ENCODE measurements around the gene CARS1. TPM values are rescaled to one million over a fixed set of nuclear protein-coding genes. Genes with fewer than 3 reads are reported as not detected.
A peak's percentile ranks its signal among the peaks of the same experiment; 100 is the strongest.

Gene CARS1
- total RNA-seq, 1 donor from 2014 or later, result 134 TPM

- H3K27ac Mint-ChIP-seq (ENCODE audit: unreplicated experiment), result no peak overlapping the region
Measured at GRCh38 chr11:3103076-3103475, 45.9 kb upstream of the CARS1 start.

GRCh38 chr11:3102641-3102921 is 45.4 kb upstream of the CARS1 start:
- peaks cover 22% of the 10 kb centered on the region for H3K36me3 Mint-ChIP-seq (ENCODE audit: unreplicated experiment)
- no peak overlapping the region for H3K4me3 Mint-ChIP-seq (ENCODE audit: unreplicated experiment)
- H3K9me3 Mint-ChIP-seq (ENCODE audit: unreplicated experiment), result no peaks in the 10 kb centered on the region
- H3K27me3 Mint-ChIP-seq (ENCODE audit: unreplicated experiment), result no peaks in the 10 kb centered on the region
- no peak overlapping the region for H3K27ac Mint-ChIP-seq (ENCODE audit: unreplicated experiment)
- no peak for TF ChIP-seq CTCF (IDR thresholded peaks at IDR 0.05)
- DNase-seq (ENCODE audit: extremely low spot score, unreplicated experiment), result no peak
- H3K4me1 Mint-ChIP-seq (ENCODE audit: unreplicated experiment), result no peaks in the 10 kb centered on the region

More at GRCh38 chr11:3103076-3103475, 45.9 kb upstream of the CARS1 start:
- Mint-ChIP-seq H3K9me3 (ENCODE audit: unreplicated experiment) (no peaks in the 10 kb centered on the region), H3K27me3 (ENCODE audit: unreplicated experiment) (no peaks in the 10 kb centered on the region), H3K4me3 (ENCODE audit: unreplicated experiment) (no peak overlapping the region), H3K4me1 (ENCODE audit: unreplicated experiment) (no peaks in the 10 kb centered on the region), H3K36me3 (ENCODE audit: unreplicated experiment) (peaks cover 24% of the 10 kb centered on the region)
- DNase-seq (ENCODE audit: extremely low spot score, unreplicated experiment), result no peak
- no peak for TF ChIP-seq CTCF (IDR thresholded peaks at IDR 0.05)

GRCh38 chr11:3101921-3102640 is 44.9 kb upstream of the CARS1 start:
- TF ChIP-seq CTCF (IDR thresholded peaks at IDR 0.05), result no peak
- peaks cover 21% of the 10 kb centered on the region for H3K36me3 Mint-ChIP-seq (ENCODE audit: unreplicated experiment)
- no peaks in the 10 kb centered on the region for H3K4me1 Mint-ChIP-seq (ENCODE audit: unreplicated experiment)
- no peak for DNase-seq (ENCODE audit: extremely low spot score, unreplicated experiment)
- H3K4me3 Mint-ChIP-seq (ENCODE audit: unreplicated experiment), result no peak overlapping the region
- H3K9me3 Mint-ChIP-seq (ENCODE audit: unreplicated experiment), result no peaks in the 10 kb centered on the region
- H3K27me3 Mint-ChIP-seq (ENCODE audit: unreplicated experiment), result no peaks in the 10 kb centered on the region
- H3K27ac Mint-ChIP-seq (ENCODE audit: unreplicated experiment), result no peak overlapping the region

- Mint-ChIP-seq H3K4me3 (ENCODE audit: unreplicated experiment) (no peak overlapping the region), H3K27ac (ENCODE audit: unreplicated experiment) (no peak overlapping the region), H3K27me3 (ENCODE audit: unreplicated experiment) (no peaks in the 10 kb centered on the region), H3K4me1 (ENCODE audit: unreplicated experiment) (peaks cover 20% of the 10 kb centered on the region), H3K36me3 (ENCODE audit: unreplicated experiment) (peaks cover 12% of the 10 kb centered on the region), H3K9me3 (ENCODE audit: unreplicated experiment) (no peaks in the 10 kb centered on the region)
- no peak for DNase-seq (ENCODE audit: extremely low spot score, unreplicated experiment)
- no peak for TF ChIP-seq CTCF (IDR thresholded peaks at IDR 0.05)
Measured at GRCh38 chr11:3099178-3099577, 42.0 kb upstream of the CARS1 start.

GRCh38 chr11:3096909-3097530 is 39.8 kb upstream of the CARS1 start:
- DNase-seq (ENCODE audit: extremely low spot score, unreplicated experiment), result no peak
- TF ChIP-seq CTCF (IDR thresholded peaks at IDR 0.05), result no peak
- Mint-ChIP-seq H3K36me3 (ENCODE audit: unreplicated experiment) (peaks cover 17% of the 10 kb centered on the region), H3K27ac (ENCODE audit: unreplicated experiment) (peak overlapping the region; percentile 83), H3K9me3 (ENCODE audit: unreplicated experiment) (no peaks in the 10 kb centered on the region), H3K27me3 (ENCODE audit: unreplicated experiment) (no peaks in the 10 kb centered on the region), H3K4me1 (ENCODE audit: unreplicated experiment) (peaks cover 23% of the 10 kb centered on the region), H3K4me3 (ENCODE audit: unreplicated experiment) (no peak overlapping the region)

All from osteocyte (in vitro differentiated cells).